GM18511 (cell line): ENCODE data around the gene BMPR1A.

Experiments
- ATAC-seq: cut with Tn5 transposase; IDR thresholded peaks from one replicate; pipeline ENCODE4 v1.9.1; 2021; ENCODE audit warnings: mild to moderate bottlenecking, moderate library complexity; ENCODE audit not compliant: unreplicated experiment

BMPR1A gene

DNA sequence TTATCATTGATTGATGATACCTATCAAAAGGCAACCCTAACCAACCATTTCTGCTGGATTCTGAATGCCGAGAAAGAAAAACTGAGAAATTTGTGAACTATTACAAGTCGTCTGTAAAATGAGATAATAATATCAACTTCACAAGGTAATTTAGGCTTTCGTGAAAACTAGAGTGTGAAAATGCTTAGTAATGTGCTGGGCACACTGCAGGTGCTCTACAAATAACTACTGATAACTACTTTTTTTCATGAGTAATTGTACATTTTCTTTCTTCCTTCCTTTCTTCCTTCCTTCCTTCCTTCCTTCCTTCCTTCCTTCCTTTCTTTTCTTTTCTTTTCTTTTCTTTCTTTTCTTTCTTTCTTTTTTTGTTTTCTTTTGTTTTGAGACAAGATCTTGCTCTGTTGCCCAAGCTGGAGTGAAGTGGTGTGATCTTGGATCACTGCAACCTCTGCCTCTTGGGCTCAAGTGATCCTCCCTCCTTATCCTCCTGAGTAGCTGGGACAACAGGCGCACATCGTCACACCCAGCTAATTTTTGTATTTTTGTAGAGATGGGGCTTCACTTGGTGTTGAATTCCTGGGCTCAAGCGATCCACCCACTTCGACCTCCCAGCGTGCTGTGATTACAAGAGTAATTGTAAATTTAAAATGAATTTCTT lies 42.9 kb downstream of the BMPR1A start:
- no peak for ATAC-seq

DNA sequence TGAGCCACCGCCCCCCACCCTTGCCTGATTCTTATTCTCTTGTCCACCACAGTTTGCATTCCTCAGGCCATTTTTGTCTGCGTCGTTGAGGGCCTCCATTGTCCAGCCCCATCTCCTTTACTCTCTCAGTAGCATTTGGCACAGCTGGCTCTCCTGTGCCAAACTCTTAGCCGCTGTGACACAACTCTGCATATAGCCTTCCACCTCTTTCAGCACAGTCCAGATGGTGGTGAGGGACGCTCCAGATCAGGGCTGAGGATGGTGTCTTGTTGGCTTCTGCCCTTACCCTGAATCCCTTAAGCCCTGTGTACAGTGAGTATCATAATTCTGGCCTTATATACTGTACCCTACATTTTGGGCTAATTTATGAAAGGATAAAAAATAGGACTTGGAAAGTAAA lies 45.6 kb downstream of the BMPR1A start:
- no peak for ATAC-seq

GRCh38 chr10:86802473-86803108 lies 46.2 kb downstream of the BMPR1A start:
- no peak for ATAC-seq

DNA sequence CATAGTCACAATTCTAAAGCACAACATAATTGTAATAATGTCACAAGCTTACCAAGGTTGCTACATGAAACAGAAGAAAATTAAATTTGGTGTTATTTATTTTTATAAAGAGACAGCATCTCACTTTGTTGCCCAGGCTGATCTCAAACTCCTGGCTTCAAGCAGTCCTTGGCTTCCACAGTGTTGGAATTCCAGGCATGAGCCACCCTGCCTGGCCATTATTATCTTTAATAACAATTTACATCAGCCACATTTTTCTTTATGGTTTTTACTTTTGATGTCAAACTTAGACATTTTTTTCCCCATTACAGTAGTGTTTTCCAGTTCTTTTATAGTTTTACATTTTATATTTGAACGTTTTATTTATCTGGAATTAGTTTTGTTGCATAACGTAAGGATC lies 46.7 kb downstream of the BMPR1A start:
- no peak for ATAC-seq

DNA sequence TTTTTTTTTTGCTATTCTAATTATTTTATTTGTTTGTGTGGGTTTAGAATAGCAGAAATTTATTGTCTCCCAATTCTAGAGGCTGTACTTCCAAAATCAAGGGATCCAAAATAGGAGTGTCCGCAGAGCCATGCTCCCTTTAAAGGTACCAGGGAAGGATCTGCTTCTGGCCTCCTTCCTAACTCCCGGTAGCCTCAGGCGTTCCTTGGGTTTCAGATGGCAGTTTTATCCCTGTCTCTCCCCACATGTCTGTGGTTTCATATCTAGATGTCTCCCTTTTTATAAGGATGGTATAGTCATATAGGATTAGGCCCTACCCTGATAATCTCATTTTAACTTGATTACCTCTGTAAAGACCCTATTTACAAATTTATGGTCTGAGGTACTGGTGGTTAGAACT lies 48.4 kb downstream of the BMPR1A start:
- ATAC-seq, result no peak

- no peak for ATAC-seq
Observed at GRCh38 chr10:86813101-86813500, 56.7 kb downstream of the BMPR1A start.

DNA sequence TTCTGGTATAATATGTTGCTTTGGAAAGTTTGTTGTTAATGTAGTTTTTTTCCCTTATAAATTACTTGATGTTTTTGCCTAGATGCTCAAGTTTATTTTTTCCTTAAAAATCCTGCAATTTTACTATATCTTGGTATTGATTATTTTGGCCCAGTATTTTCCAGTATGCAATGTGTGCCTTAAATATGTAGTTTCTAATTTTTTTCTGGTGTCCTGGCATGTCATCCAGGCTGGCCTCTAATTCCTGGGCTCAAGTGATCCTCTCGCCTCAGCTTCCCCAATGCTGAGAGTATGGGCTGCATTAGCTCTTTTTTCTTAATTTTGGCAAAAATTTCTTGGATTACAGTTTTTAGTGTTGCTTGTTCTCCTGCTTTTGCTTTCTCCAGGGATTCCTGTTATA lies 57.6 kb downstream of the BMPR1A start:
- no peak for ATAC-seq

GRCh38 chr10:86815035-86815617 lies 58.7 kb downstream of the BMPR1A start:
- ATAC-seq, result no peak

- no peak for ATAC-seq
Observed at GRCh38 chr10:86815640-86816039, 59.2 kb downstream of the BMPR1A start.

- no peak for ATAC-seq
Observed at GRCh38 chr10:86817246-86817645, 60.8 kb downstream of the BMPR1A start.

DNA sequence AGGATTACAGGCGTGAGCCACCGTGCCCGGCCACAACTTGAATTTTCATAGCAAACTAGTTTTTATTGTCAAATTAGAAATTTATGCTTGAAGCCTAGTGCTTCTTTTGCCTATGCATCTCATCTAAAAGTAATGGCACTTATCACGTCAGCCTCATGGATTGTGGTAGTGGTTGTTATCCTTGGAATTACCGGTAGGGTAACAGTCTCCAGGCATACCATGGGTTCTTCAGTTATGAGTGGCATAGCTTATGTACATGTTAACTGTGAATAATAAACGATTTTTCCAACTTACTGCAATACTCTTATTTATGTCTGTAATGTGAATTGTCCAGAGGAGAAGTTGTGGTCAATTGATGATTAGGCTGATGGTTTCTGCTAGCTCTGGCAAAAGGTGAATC lies 63.1 kb downstream of the BMPR1A start:
- ATAC-seq, result no peak

- ATAC-seq, result no peak
Observed at GRCh38 chr10:86820509-86820908, 64.1 kb downstream of the BMPR1A start.

- no peak for ATAC-seq
Observed at GRCh38 chr10:86821388-86821999, 65.1 kb downstream of the BMPR1A start.

GRCh38 chr10:86823565-86823964 lies 67.1 kb downstream of the BMPR1A start:
- no peak for ATAC-seq

- no peak for ATAC-seq
Observed at GRCh38 chr10:86824151-86824550, 67.7 kb downstream of the BMPR1A start.

DNA sequence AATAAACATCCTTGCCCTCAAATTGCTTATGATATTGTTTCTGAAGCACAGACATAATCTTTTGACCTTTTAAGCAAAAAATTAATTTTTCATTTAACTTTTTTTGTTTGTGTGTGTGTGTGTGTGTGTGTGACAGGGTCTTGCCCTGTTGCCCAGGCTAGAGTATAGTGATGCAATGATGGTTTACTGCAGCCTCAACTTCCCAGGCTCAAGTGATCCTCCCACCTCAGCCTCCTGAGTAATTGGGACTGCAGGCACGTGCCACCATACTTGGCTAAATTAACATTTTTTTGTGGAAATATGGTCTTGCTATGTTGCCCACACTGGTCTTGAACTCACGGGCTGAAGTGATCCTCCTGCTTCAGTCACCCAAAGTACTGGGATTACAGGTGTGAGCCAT lies 68.9 kb downstream of the BMPR1A start:
- no peak for ATAC-seq

DNA sequence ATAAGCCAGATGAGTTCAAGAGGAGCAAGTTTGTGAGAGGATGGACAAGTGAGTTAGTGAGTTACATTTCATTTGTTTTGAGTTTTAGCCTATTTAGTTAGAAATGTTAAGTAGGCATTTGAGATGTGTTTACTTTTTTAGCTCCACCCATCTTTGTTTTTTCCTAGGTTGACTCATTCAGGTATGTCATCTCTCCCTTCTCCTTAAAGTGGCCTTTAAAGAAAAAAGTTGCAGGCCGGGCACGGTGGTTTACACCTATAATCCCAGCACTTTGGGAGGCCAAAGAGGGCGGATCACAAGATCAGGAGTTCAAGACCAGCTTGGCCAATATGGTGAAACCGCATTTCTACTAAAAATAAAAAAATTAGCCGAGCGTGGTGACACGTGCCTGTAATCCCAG lies 71.2 kb downstream of the BMPR1A start:
- ATAC-seq, result no peak

DNA sequence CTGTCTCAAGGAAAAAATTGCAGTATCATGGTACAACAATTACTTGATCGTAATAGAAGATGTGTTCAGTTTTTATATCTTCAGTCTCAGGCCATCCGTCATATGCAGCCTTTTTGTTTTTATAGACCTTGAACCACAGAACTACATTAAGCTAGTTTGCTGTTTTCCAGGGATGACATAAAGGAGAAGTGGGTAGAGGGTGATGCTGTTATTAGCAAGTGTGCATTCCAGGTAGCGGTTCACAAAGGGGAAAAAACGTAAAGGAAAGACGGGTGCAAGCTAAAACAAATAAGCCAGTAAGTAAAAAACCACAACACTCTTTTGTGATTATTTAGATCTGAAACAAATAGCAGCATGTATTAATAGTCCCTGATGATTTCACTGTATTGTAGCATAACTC lies 71.7 kb downstream of the BMPR1A start:
- no peak for ATAC-seq

GRCh38 chr10:86829472-86829871 lies 73.1 kb downstream of the BMPR1A start:
- ATAC-seq, result no peak

DNA sequence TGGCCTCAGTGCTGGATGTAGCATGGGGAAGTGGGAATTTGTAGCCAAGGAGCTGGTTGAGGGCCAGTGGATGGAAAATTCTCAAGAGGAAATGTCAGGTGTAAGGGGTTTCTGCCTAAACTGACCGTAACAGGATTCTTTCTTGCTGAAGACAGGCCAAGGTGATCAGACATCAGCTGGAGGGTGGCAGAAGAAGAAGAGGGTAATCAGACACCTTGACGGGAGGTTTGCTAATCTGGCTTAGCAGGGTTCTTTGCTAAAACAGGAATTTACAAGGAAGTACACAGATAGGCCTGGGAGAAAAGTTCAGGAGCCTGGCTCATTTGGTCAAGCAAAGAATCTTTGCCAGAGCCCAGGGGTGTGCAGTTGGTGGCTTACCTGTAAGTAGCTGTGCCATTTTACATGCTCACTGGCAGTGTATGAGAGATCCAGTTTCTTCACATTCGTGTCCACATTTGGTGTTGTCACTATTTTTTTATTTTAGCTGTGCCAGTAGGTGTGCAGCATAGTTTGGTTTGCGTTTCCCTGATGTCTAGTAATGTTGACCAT lies 73.7 kb downstream of the BMPR1A start:
- ATAC-seq, result no peak

GRCh38 chr10:86833969-86834368 lies 77.5 kb downstream of the BMPR1A start:
- no peak for ATAC-seq

DNA sequence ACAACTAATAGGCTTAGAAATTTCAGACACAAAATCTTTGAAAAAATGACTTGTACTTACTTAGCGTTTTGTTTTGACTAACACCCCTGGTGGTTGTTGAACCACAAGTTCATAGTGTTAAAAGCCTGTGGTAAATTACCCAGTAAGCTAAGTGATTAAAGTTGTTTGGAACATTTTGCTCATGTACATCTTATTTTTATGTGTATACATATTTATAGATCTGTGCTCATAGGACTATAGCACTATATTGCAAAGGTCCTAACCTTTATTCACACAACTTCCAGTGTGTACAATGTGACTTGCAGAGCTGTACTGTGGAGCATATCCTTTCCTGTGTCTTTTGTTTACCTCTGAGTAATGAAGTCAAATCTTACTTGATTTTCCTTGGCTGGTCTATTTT lies 79.6 kb downstream of the BMPR1A start:
- ATAC-seq, result no peak
